CD14-positive monocyte (primary cell): ENCODE results near the gene PPP1R13B. TPM values are rescaled to one million over a fixed set of nuclear protein-coding genes. Genes with fewer than 3 reads are reported as not detected.

Source experiments
- DNase-seq, 3 donors: peaks; one replicate each; pipeline ENCODE4 v3.0.0-alpha.2; 2011 to 2022
- H2AFZ ChIP-seq: 2 replicates; pipeline ENCODE4 v1.6.0; 2012; ENCODE audit warnings: mild to moderate bottlenecking, low read depth, low read length, inconsistent platforms; ENCODE audit not compliant: insufficient read depth, poor library complexity, severe bottlenecking
- H3K27ac ChIP-seq, 2 donors: 1 replicate in 1 of 2; 2 replicates in 1 of 2; pipeline ENCODE4 v1.5.1; 2012 to 2013; ENCODE audit warnings: low read length in 2 of 2, control low read depth in 1 of 2, inconsistent platforms in 1 of 2, low read depth in 1 of 2, mild to moderate bottlenecking in 1 of 2
- H3K27me3 ChIP-seq, 2 donors: one replicate each; pipeline versions ENCODE4 v1.6.0 to v1.6.1; 2011 to 2013; ENCODE audit warnings: low read length in 2 of 2; ENCODE audit not compliant: control insufficient read depth in 2 of 2, insufficient read depth in 2 of 2
- H3K36me3 ChIP-seq, 2 donors: replicated peaks in 1 of 2; 1 replicate in 1 of 2; 2 replicates in 1 of 2; pipeline versions ENCODE4 v1.5.1 to v1.6.1; 2012 to 2013; ENCODE audit warnings: low read length in 2 of 2, control low read depth in 1 of 2, inconsistent platforms in 1 of 2, mild to moderate bottlenecking in 1 of 2; ENCODE audit not compliant: insufficient read depth in 2 of 2, control insufficient read depth in 1 of 2
- H3K4me1 ChIP-seq, 2 donors: 1 replicate in 1 of 2; 2 replicates in 1 of 2; pipeline versions ENCODE4 v1.5.1 to v1.6.1; 2012 to 2013; ENCODE audit warnings: low read length in 2 of 2, control low read depth in 1 of 2, inconsistent platforms in 1 of 2, mild to moderate bottlenecking in 1 of 2, moderate library complexity in 1 of 2; ENCODE audit not compliant: insufficient read depth in 2 of 2, control insufficient read depth in 1 of 2
- H3K4me2 ChIP-seq: replicated peaks from 2 replicates; pipeline ENCODE3; 2012; ENCODE audit warnings: low read length, moderate library complexity, mild to moderate bottlenecking; ENCODE audit not compliant: poor library complexity, severe bottlenecking; ENCODE audit errors: extremely low read depth
- H3K4me3 ChIP-seq, 3 experiments: fragments of 200-600 bp in 1 of 3; sonication (generic) in 1 of 3; replicated peaks in 1 of 3; 1 replicate in 2 of 3; 2 replicates in 1 of 3; pipeline ENCODE4 v1.5.1; 2011 to 2013; ENCODE audit warnings: low read length in 3 of 3, mild to moderate bottlenecking in 3 of 3, control low read depth in 2 of 3, low read depth in 2 of 3, inconsistent platforms in 1 of 3, moderate library complexity in 1 of 3
- H3K79me2 ChIP-seq: 2 replicates; pipeline ENCODE4 v1.6.0; 2012; ENCODE audit warnings: mild to moderate bottlenecking, control low read depth, inconsistent platforms, low read length, moderate library complexity; ENCODE audit not compliant: insufficient read depth
- H3K9ac ChIP-seq: 2 replicates; pipeline ENCODE4 v1.6.0; 2017; ENCODE audit warnings: low read length, mild to moderate bottlenecking; ENCODE audit not compliant: insufficient read depth, poor library complexity, severe bottlenecking
- H3K9me3 ChIP-seq, 2 donors: replicated peaks in 1 of 2; 1 replicate in 1 of 2; 2 replicates in 1 of 2; pipeline versions ENCODE4 v1.5.1 to v1.6.1; 2012 to 2013; ENCODE audit warnings: low read length in 2 of 2, control low read depth in 1 of 2; ENCODE audit not compliant: control insufficient read depth in 1 of 2, insufficient read depth in 1 of 2
- H4K20me1 ChIP-seq: 2 replicates; pipeline ENCODE4 v1.6.0; 2012; ENCODE audit warnings: mild to moderate bottlenecking, low read length, control low read depth, moderate library complexity; ENCODE audit not compliant: insufficient read depth
- H3K27ac Mint-ChIP-seq, 7 donors: one replicate each; pipeline ENCODE4 v1.8.0; 2020; ENCODE audit warnings: mild to moderate bottlenecking in 7 of 7, mixed read lengths in 7 of 7, moderate library complexity in 6 of 7, inconsistent platforms in 2 of 7
- H3K27me3 Mint-ChIP-seq, 3 donors: one replicate each; pipeline ENCODE4 v1.8.0; 2021 to 2022; ENCODE audit warnings: low read depth in 3 of 3, mild to moderate bottlenecking in 3 of 3, mixed read lengths in 3 of 3, moderate library complexity in 3 of 3, inconsistent platforms in 1 of 3
- H3K36me3 Mint-ChIP-seq, 2 donors: one replicate each; pipeline ENCODE4 v1.8.0; 2020; ENCODE audit warnings: mixed read lengths in 2 of 2, inconsistent platforms in 1 of 2, mild to moderate bottlenecking in 1 of 2
- H3K4me1 Mint-ChIP-seq: one replicate; pipeline ENCODE4 v1.8.0; 2020; ENCODE audit warnings: mild to moderate bottlenecking, mixed read lengths
- H3K4me3 Mint-ChIP-seq, 2 donors: one replicate each; pipeline ENCODE4 v1.8.0; 2020; ENCODE audit warnings: mild to moderate bottlenecking in 2 of 2, mixed read lengths in 2 of 2, moderate library complexity in 1 of 2
- H3K9me3 Mint-ChIP-seq, 7 donors: one replicate each; pipeline ENCODE4 v1.8.0; 2020 to 2022; ENCODE audit warnings: mixed read lengths in 7 of 7, mild to moderate bottlenecking in 6 of 7, moderate library complexity in 6 of 7, inconsistent platforms in 2 of 7
- WGBS: methylation state at CpG from one replicate; pipeline ENCODE4 v1.1.5; 2013; ENCODE audit warnings: missing lambda C conversion rate; ENCODE audit not compliant: insufficient coverage; 5-methylcytosine and 5-hydroxymethylcytosine counted together
- intact Hi-C, 2 donors: fragments of 100-400 bp; cut with micrococcal nuclease; formaldehyde crosslinking; loops; one replicate each; pipeline versions ENCODE4 v1.15.0 to v1.15.1; 2023
- polyA plus RNA-seq, 3 donors: library from polyadenylated mRNA; depleted of rRNA in 1 of 3; unstranded in 2 of 3; stranded (reverse) in 1 of 3; fragments of 300-500 nt in 2 of 3; fragments of >200 nt in 1 of 3; fragmentation: Illumina TruSeq in 2 of 3; gene quantifications; 1 replicate in 2 of 3; 2 replicates in 1 of 3; pipeline ENCODE4 v1.2.3, GENCODE V29; 2012 to 2021
- TF ChIP-seq, protein P1 (sequence below): fragments of 200-600 bp; IDR thresholded peaks from one replicate; pipeline ENCODE4 v1.8.0; 2022; ENCODE audit warnings: antibody characterized with exemption, mild to moderate bottlenecking

Gene PPP1R13B
- polyA plus RNA-seq, 3 donors: 0.48 to 1.1 (median 0.99) TPM

DNA sequence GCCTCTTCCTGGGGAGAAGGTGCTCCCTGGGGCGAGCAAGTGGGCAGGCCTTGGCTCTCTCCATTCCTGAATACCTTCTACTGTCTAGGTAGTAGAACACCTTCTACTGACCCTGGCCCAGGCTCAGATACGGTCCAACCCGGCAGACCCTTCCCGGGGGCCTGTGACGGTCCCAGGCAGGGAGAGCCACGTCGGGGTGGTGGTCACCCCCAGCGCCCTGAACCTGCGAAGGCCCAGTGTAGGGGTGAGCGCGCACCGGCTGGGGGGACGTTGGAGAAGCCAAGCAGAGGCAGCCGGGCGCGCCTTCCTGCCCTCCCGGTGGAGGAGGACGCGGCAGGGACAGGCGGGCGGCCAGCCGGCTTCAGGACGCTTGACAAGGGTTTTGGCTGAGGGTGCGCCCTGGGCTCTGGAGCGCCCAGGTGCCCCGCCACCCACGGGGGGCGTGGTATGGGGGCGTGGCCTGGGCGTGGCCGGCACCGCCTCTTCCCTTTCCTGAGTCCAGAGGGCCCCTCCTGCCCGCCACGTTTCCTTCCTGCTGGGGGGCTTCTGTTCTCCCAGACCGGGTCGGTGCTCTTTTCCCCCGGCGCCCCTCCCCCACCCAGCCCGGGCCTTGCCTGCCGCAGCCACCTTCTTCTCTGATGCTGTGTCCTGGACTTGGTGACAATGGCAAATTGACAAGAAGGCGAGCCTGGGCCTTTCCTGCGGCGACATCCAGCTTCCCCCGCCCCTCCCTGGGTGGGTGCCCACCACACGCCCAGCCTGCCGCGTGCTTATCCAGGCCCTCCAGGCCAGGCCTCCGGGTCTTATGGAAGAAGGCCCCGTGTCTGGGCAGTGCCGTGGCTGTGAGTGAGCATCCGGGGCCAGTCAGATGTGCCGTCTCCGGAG lies 24.5 kb upstream of the PPP1R13B start:
- H3K9me3 ChIP-seq: no peaks in the 10 kb centered on the region
- Mint-ChIP-seq H3K4me1 (peaks cover 9% of the 10 kb centered on the region), H3K9me3 (peaks cover 0 to 3% (median 1%) of the 10 kb centered on the region in 7 donors), H3K4me3 (peak overlapping the region; percentile 79 to 88), H3K27ac (peak overlapping the region in 1 of 7 donors; percentile 61), H3K36me3 (no peaks in the 10 kb centered on the region), H3K27me3 (peaks cover 8 to 25% (median 13%) of the 10 kb centered on the region in 3 donors)
- peak overlapping the region; percentile 66 for H3K9ac ChIP-seq
- peak overlapping the region; percentile 95 for H3K4me2 ChIP-seq
- H3K4me1 ChIP-seq: peaks cover 13 to 15% of the 10 kb centered on the region in 2 donors
- H3K79me2 ChIP-seq: no peaks in the 10 kb centered on the region
- peak overlapping the region in 1 of 2 donors; percentile 14 for H3K27ac ChIP-seq
- no peaks in the 10 kb centered on the region for H4K20me1 ChIP-seq
- 17% methylated on average over 51 of the region's 53 CpGs for WGBS
- intact Hi-C loops: no loop called here
- H3K4me3 ChIP-seq: peak overlapping the region; percentile 49 to 83 (median 63)
- peak overlapping the region; percentile 99 for H2AFZ ChIP-seq
- no peaks in the 10 kb centered on the region for H3K36me3 ChIP-seq
- TF ChIP-seq, protein P1, sequence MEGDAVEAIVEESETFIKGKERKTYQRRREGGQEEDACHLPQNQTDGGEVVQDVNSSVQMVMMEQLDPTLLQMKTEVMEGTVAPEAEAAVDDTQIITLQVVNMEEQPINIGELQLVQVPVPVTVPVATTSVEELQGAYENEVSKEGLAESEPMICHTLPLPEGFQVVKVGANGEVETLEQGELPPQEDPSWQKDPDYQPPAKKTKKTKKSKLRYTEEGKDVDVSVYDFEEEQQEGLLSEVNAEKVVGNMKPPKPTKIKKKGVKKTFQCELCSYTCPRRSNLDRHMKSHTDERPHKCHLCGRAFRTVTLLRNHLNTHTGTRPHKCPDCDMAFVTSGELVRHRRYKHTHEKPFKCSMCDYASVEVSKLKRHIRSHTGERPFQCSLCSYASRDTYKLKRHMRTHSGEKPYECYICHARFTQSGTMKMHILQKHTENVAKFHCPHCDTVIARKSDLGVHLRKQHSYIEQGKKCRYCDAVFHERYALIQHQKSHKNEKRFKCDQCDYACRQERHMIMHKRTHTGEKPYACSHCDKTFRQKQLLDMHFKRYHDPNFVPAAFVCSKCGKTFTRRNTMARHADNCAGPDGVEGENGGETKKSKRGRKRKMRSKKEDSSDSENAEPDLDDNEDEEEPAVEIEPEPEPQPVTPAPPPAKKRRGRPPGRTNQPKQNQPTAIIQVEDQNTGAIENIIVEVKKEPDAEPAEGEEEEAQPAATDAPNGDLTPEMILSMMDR: no peak
- H3K27me3 ChIP-seq: peaks cover 0 to 7% of the 10 kb centered on the region in 2 donors
- DNase-seq: peak in 1 of 3 donors; percentile 11

DNA sequence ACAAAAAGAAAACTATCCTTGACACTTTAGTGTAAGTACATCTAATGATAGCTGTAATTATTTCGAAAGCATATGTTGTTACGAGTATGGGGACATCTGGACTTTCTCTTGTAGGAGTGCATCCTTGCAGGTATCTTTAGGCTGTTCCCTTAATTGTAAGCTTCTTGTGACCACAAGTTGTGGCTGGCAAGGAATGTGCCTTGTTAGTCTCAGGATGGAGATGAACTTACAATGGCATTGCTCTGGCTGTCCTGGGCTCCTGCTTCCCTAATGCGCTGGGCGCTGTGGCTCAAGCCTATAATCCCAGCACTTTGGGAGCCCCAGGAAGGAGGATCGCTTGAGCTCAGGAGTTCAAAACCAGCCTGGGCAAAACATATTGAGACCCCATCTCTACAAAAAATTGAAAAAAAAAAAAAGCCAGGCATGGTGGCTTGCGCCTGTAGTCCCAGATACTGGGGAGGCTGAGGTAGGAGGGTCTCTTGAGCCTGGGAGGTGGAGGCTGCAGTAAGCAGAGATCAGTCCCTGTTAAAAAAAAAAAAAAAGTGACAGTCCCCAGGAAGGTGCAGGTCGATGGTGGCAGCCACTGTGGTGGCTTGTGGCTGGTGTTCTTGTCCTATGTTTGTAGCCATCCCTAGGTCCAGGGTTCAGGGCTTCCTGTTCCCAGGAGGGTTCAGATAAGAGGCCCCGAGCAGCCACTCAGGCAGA lies 23.7 kb upstream of the PPP1R13B start:
- Histone ChIP-seq H3K27ac (no peak overlapping the region), H3K4me3 (no peak overlapping the region), H4K20me1 (no peaks in the 10 kb centered on the region), H3K36me3 (no peaks in the 10 kb centered on the region), H3K9ac (no peak overlapping the region), H3K4me1 (peaks cover 13 to 15% of the 10 kb centered on the region in 2 donors), H3K27me3 (no peaks in the 10 kb centered on the region), H3K79me2 (no peaks in the 10 kb centered on the region), H3K9me3 (no peaks in the 10 kb centered on the region), H3K4me2 (no peak overlapping the region), H2AFZ (peak overlapping the region; percentile 99)
- intact Hi-C loops: no loop called here
- no peak overlapping the region for H3K27ac Mint-ChIP-seq
- H3K4me3 Mint-ChIP-seq: peak overlapping the region in 1 of 2 donors; percentile 88
- TF ChIP-seq, protein P1: no peak
- no peaks in the 10 kb centered on the region for H3K36me3 Mint-ChIP-seq
- H3K4me1 Mint-ChIP-seq: peaks cover 9% of the 10 kb centered on the region
- H3K27me3 Mint-ChIP-seq: peaks cover 6 to 19% (median 7%) of the 10 kb centered on the region in 3 donors
- WGBS: 72% methylated on average over 5 of the region's 8 CpGs
- H3K9me3 Mint-ChIP-seq: peaks cover 0 to 3% (median 0%) of the 10 kb centered on the region in 7 donors
- DNase-seq: no peak
